Psoas muscle (tissue), 8 donors: ENCODE data around the gene PANX1. TPM values are rescaled to one million over a fixed set of nuclear protein-coding genes. Genes with fewer than 3 reads are reported as not detected.

ENCODE experiments used
- ATAC-seq, 4 donors: fragments of 200-7000 bp; cut with Tn5 transposase; one replicate each; pipeline ENCODE4 v1.9.1; 2020; ENCODE audit warnings: moderate library complexity in 3 of 4, mild to moderate bottlenecking in 2 of 4
- DNase-seq, 2 donors: peaks; one replicate each; pipeline ENCODE4 v3.0.0-alpha.2; 2020
- H3K27ac ChIP-seq: fragments of 200-600 bp; one replicate; pipeline ENCODE4 v1.8.0; 2022
- H3K27me3 ChIP-seq, 3 donors: fragments of 200-600 bp in 1 of 3; one replicate each; pipeline versions ENCODE4 v1.6.1 to v1.8.0; 2013 to 2022; ENCODE audit warnings: low read length in 2 of 3, mild to moderate bottlenecking in 2 of 3, moderate library complexity in 1 of 3; ENCODE audit not compliant: insufficient read depth in 3 of 3
- H3K36me3 ChIP-seq, 2 donors: fragments of 200-600 bp in 1 of 2; one replicate each; pipeline versions ENCODE4 v1.6.1 to v1.8.0; 2013 to 2022; ENCODE audit warnings: low read depth in 1 of 2, mild to moderate bottlenecking in 1 of 2, moderate library complexity in 1 of 2; ENCODE audit not compliant: insufficient read depth in 1 of 2
- H3K4me1 ChIP-seq: fragments of 200-600 bp; one replicate; pipeline ENCODE4 v1.8.0; 2022
- H3K4me3 ChIP-seq: fragments of 200-600 bp; one replicate; pipeline ENCODE4 v1.8.0; 2022; ENCODE audit warnings: mild to moderate bottlenecking
- H3K9me3 ChIP-seq: fragments of 200-600 bp; one replicate; pipeline ENCODE4 v1.8.0; 2022
- WGBS, 3 donors: extraction: QIAGEN DNeasy Blood & Tissue Kit; methylation state at CpG; one replicate each; pipeline versions ENCODE4 v1.1.6 to v1.1.7; 2013; 5-methylcytosine and 5-hydroxymethylcytosine counted together
- intact Hi-C, 2 donors: fragments of 100-400 bp; cut with DNase I; formaldehyde crosslinking; loops; one replicate each; pipeline versions ENCODE4 v1.11.0 to v1.14.2; 2022
- polyA plus RNA-seq, 3 donors: library from polyadenylated mRNA; stranded (reverse); fragments of 200-250 nt; gene quantifications; one replicate each; pipeline ENCODE4 v1.2.3, GENCODE V29; 2013
- total RNA-seq, 4 donors: library from RNA; stranded (reverse); fragmentation: NEBNext Ultra II Directional in 2 of 4; extraction: Animal tissue kit (Norgen Biotek cat#: 25700) in 2 of 4; gene quantifications; one replicate each; pipeline versions ENCODE4 v1.2.1 to v1.2.4, GENCODE V29; 2021 to 2023
- TF ChIP-seq, protein P1 (sequence below): fragments of 200-600 bp; IDR thresholded peaks from one replicate; pipeline ENCODE4 v1.8.0; 2022; ENCODE audit warnings: antibody characterized with exemption
- donor health status: healthy with polysubstance abuse.
- donor health status: DM: no; HTN: no; CAD: no; lungs with moderate emphysema.
- donor health status: Bipolar disorder and iron deficiency.
- donor health status: healthy.
- donor health status: DM: yes; HTN: yes; CAD: no.
- donor health status: DM: no; HTN: no; CAD: no.
- donor health status: DM: no; HTN: no; CAD: no.
- donor health status: DM: yes; HTN: yes; CAD: no.

PANX1 gene
- total and polyA plus RNA-seq, 7 donors: 9.2 to 87.2 (median 33.5) TPM

DNA sequence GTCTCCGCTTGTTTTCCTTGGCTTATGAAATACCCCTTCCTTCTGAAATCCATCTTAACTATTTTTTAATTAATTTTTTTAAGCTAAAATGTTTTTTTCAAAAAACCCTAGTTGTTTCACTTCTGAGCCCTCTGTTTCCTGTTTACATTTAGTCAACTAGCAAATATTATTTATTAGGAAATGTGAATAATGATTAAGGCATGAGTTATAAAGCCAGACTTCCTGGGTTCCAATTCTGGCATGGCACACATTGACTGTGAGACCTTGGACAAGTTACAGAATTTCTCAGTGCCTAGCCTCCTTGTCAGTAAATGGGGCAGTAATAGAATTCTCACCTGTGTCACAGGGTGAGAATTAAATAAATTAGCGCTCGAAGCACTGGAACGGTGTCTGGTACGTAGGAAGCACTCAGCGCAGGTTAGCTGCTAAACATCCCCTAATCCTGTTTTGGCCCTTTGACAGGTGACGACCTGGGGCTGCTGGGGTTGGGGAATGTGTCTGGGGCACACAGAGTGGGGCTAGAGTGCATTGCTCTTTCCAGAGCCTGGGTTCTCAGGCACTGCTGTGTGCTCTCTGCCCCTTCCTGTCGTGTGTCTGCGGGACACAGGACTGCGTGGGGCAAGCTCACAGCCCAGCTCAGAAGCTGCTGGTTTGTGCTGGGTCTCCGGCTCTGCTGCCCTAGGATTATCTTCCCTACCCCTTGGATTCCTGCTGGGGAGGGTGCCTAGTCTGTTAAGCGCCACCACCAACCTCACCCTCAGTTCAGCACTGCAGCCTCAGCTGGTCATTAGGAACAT is 13.1 kb downstream of the PANX1 start:
- Histone ChIP-seq H3K4me1 (no peaks in the 10 kb centered on the region), H3K4me3 (no peak overlapping the region), H3K36me3 (no peaks in the 10 kb centered on the region), H3K9me3 (no peaks in the 10 kb centered on the region), H3K27ac (no peak overlapping the region), H3K27me3 (no peaks in the 10 kb centered on the region)
- DNase-seq (no peak), ATAC-seq (no peak)
- TF ChIP-seq, protein P1, sequence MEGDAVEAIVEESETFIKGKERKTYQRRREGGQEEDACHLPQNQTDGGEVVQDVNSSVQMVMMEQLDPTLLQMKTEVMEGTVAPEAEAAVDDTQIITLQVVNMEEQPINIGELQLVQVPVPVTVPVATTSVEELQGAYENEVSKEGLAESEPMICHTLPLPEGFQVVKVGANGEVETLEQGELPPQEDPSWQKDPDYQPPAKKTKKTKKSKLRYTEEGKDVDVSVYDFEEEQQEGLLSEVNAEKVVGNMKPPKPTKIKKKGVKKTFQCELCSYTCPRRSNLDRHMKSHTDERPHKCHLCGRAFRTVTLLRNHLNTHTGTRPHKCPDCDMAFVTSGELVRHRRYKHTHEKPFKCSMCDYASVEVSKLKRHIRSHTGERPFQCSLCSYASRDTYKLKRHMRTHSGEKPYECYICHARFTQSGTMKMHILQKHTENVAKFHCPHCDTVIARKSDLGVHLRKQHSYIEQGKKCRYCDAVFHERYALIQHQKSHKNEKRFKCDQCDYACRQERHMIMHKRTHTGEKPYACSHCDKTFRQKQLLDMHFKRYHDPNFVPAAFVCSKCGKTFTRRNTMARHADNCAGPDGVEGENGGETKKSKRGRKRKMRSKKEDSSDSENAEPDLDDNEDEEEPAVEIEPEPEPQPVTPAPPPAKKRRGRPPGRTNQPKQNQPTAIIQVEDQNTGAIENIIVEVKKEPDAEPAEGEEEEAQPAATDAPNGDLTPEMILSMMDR: no peak
- 83 to 88% (median 86%) methylated on average over 9 to 12 of the region's 12 CpGs for WGBS, 3 donors
- intact Hi-C loops: no loop called here

DNA sequence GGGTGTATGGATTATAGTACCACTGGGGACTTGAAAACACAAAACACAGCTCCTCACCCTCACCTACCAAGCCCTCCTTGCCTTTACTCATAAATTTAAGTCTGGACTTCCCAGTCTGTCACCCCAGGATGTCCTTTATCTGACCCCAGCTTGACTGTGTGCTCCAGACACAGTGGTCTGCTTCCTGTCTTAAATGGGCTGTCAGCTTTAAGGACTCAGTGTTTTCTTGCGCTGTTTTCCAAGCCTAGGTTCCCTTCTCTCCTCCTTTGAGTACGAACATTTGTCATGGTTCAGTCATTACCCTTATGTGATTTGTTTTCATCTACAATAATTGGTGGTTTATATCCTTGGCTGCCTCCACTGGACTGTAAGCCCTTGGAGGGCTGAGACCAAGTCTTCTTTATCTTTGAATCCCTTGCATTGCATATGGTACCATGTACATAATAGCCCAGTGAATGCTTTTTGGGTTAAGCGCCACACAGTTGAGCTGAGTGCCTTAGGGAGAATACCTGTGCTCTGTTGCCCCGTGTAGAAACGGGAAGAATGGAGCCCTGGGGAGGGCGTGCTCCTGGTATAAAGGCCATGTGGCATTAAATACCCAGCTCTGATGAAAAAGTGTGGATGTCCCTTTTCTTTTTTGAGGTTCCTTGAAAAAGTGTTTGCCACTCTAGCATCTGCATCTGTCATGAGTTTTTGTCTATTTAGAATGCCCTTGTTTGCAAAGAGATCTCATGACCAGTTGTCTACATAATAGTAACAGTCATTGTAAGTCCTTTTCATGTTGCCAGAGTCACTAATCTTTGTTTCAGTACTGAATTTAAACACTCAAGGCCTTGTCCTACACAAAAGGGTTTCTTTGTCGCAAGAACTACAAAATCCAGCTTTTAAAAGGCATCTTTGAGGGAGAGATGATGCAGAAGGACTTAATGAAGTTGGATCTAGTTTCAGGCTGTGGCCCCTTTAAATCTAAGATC is 14.0 kb downstream of the PANX1 start:
- WGBS, 3 donors: 77 to 78% (median 77%) methylated on average over 7 of the region's 7 CpGs
- Histone ChIP-seq H3K36me3 (no peaks in the 10 kb centered on the region), H3K27me3 (no peaks in the 10 kb centered on the region), H3K9me3 (no peaks in the 10 kb centered on the region), H3K27ac (no peak overlapping the region), H3K4me1 (no peaks in the 10 kb centered on the region), H3K4me3 (no peak overlapping the region)
- intact Hi-C loops: no loop called here
- DNase-seq: no peak
- TF ChIP-seq, protein P1: no peak
- ATAC-seq: no peak

DNA sequence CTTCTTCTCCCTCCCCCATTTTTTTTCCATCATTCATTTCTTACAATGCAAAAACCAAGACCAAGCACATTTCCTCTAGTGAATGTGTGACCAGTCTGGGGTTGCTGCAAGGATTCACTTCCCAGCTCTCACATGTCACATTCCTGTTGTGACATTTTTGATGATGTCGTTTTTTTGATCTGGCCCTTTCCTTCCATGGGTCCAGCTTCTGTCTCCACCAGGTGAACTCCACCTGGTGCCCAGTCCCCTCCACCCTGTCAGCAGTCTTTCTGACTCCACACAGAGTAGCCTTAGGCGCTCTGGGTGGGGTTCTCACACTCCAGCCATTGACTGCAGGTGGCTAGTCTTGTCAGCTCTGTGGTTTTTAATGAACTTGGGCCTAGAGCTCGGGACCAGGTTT is 15.6 kb downstream of the PANX1 start:
- no peaks in the 10 kb centered on the region for H3K36me3 ChIP-seq
- no peaks in the 10 kb centered on the region for H3K4me1 ChIP-seq
- WGBS, 3 donors: 83 to 89% (median 88%) methylated on average over 3 of the region's 3 CpGs
- ATAC-seq (peak in 1 of 4 donors; percentile 36), DNase-seq (no peak)
- TF ChIP-seq, protein P1: no peak
- H3K9me3 ChIP-seq: no peaks in the 10 kb centered on the region
- intact Hi-C loops: no loop called here
- no peak overlapping the region for H3K27ac ChIP-seq
- H3K27me3 ChIP-seq: no peaks in the 10 kb centered on the region
- H3K4me3 ChIP-seq: no peak overlapping the region

GRCh38 chr11:94144664-94145063 is 16.0 kb downstream of the PANX1 start:
- ATAC-seq (no peak), DNase-seq (no peak)
- WGBS, 3 donors: 98 to 100% (median 100%) methylated on average over 1 of the region's 1 CpG
- H3K4me1 ChIP-seq: no peaks in the 10 kb centered on the region
- no peak overlapping the region for H3K27ac ChIP-seq
- H3K36me3 ChIP-seq: no peaks in the 10 kb centered on the region
- TF ChIP-seq, protein P1: no peak
- no peaks in the 10 kb centered on the region for H3K27me3 ChIP-seq
- intact Hi-C loops: no loop called here
- no peak overlapping the region for H3K4me3 ChIP-seq
- H3K9me3 ChIP-seq: no peaks in the 10 kb centered on the region
